ENCODE data around the gene SLC25A40.
"Not testable (repeated sequence)": the region's sequence is repeated elsewhere in the genome, so short reads cannot be mapped to it uniquely, and the experiment has no call there.

The SLC25A40 gene

GRCh38 chr7:87850836-87851593, 25.1 kb downstream of the SLC25A40 start:
- TF ChIP-seq CTCF (conservative IDR thresholded peaks at IDR 0.05; ENCODE audit: low read depth, low read length), result no peak
- H2AFZ ChIP-seq (ENCODE audit: low read depth), result no peak overlapping the region

GRCh38 chr7:87837597-87837996, 38.6 kb downstream of the SLC25A40 start:
- no peaks in the 10 kb centered on the region for H3K36me3 ChIP-seq (ENCODE audit: insufficient read depth)
- H3K79me2 ChIP-seq (ENCODE audit: insufficient read depth, low read depth), result no peaks in the 10 kb centered on the region
- H3K4me3 ChIP-seq (IDR thresholded peaks at IDR 0.05; ENCODE audit: insufficient read depth, low read depth, low read length), result no peak overlapping the region
- no peak overlapping the region for H3K4me2 ChIP-seq
- no peak overlapping the region for H3K9ac ChIP-seq
- no peaks in the 10 kb centered on the region for H3K27me3 ChIP-seq (ENCODE audit: insufficient read depth, low read depth)
- no peaks in the 10 kb centered on the region for H3K4me1 ChIP-seq (ENCODE audit: low read depth, poor library complexity, severe bottlenecking)
- H2AFZ ChIP-seq (ENCODE audit: low read depth), result no peak overlapping the region
- H4K20me1 ChIP-seq (ENCODE audit: insufficient read depth), result no peaks in the 10 kb centered on the region
- TF ChIP-seq CTCF (conservative IDR thresholded peaks at IDR 0.05; ENCODE audit: low read depth, low read length), result no peak
- no peak overlapping the region for H3K27ac ChIP-seq

More at GRCh38 chr7:87850836-87851593, 25.1 kb downstream of the SLC25A40 start:
- H3K9ac ChIP-seq, result no peak overlapping the region
- H3K4me3 ChIP-seq (IDR thresholded peaks at IDR 0.05; ENCODE audit: insufficient read depth, low read depth, low read length), result no peak overlapping the region
- H3K79me2 ChIP-seq (ENCODE audit: insufficient read depth, low read depth), result no peaks in the 10 kb centered on the region
- no peak overlapping the region for H3K4me2 ChIP-seq
- peaks cover 6% of the 10 kb centered on the region for H3K4me1 ChIP-seq (ENCODE audit: low read depth, poor library complexity, severe bottlenecking)
- no peak overlapping the region for H3K27ac ChIP-seq
- no peaks in the 10 kb centered on the region for H4K20me1 ChIP-seq (ENCODE audit: insufficient read depth)
- peaks cover 4% of the 10 kb centered on the region; the same call in 1 of the 2 replicates for H3K36me3 ChIP-seq (ENCODE audit: insufficient read depth)
- no peaks in the 10 kb centered on the region for H3K27me3 ChIP-seq (ENCODE audit: insufficient read depth, low read depth)

- Histone ChIP-seq H3K36me3 (ENCODE audit: insufficient read depth) (no peaks in the 10 kb centered on the region), H3K9ac (no peak overlapping the region), H3K4me2 (no peak overlapping the region), H3K4me3 (IDR thresholded peaks at IDR 0.05; ENCODE audit: insufficient read depth, low read depth, low read length) (no peak overlapping the region), H2AFZ (ENCODE audit: low read depth) (no peak overlapping the region), H3K4me1 (ENCODE audit: low read depth, poor library complexity, severe bottlenecking) (no peaks in the 10 kb centered on the region), H3K27me3 (ENCODE audit: insufficient read depth, low read depth) (no peaks in the 10 kb centered on the region), H3K79me2 (ENCODE audit: insufficient read depth, low read depth) (no peaks in the 10 kb centered on the region), H4K20me1 (ENCODE audit: insufficient read depth) (no peaks in the 10 kb centered on the region), H3K27ac (no peak overlapping the region)
- no peak for TF ChIP-seq CTCF (conservative IDR thresholded peaks at IDR 0.05; ENCODE audit: low read depth, low read length)
Measured at GRCh38 chr7:87833130-87833529, 43.0 kb downstream of the SLC25A40 start.

- Histone ChIP-seq H2AFZ (ENCODE audit: low read depth) (no peak overlapping the region), H3K36me3 (ENCODE audit: insufficient read depth) (no peaks in the 10 kb centered on the region), H4K20me1 (ENCODE audit: insufficient read depth) (no peaks in the 10 kb centered on the region), H3K4me3 (IDR thresholded peaks at IDR 0.05; ENCODE audit: insufficient read depth, low read depth, low read length) (no peak overlapping the region), H3K27me3 (ENCODE audit: insufficient read depth, low read depth) (no peaks in the 10 kb centered on the region), H3K9ac (no peak overlapping the region), H3K4me1 (ENCODE audit: low read depth, poor library complexity, severe bottlenecking) (no peaks in the 10 kb centered on the region), H3K79me2 (ENCODE audit: insufficient read depth, low read depth) (no peaks in the 10 kb centered on the region), H3K27ac (no peak overlapping the region), H3K4me2 (no peak overlapping the region)
- no peak for TF ChIP-seq CTCF (conservative IDR thresholded peaks at IDR 0.05; ENCODE audit: low read depth, low read length)
Measured at GRCh38 chr7:87831097-87831496, 45.1 kb downstream of the SLC25A40 start.

- H3K9ac ChIP-seq; H3K4me1 ChIP-seq (ENCODE audit: low read depth, poor library complexity, severe bottlenecking); H3K36me3 ChIP-seq (ENCODE audit: insufficient read depth); H3K27me3 ChIP-seq (ENCODE audit: insufficient read depth, low read depth); H3K79me2 ChIP-seq (ENCODE audit: insufficient read depth, low read depth); H3K4me2 ChIP-seq; H2AFZ ChIP-seq (ENCODE audit: low read depth); H3K4me3 ChIP-seq (IDR thresholded peaks at IDR 0.05; ENCODE audit: insufficient read depth, low read depth, low read length); H3K27ac ChIP-seq; H4K20me1 ChIP-seq (ENCODE audit: insufficient read depth): not testable (repeated sequence)
Measured at GRCh38 chr7:87828383-87828782, 47.8 kb downstream of the SLC25A40 start.

- H3K27me3 ChIP-seq (ENCODE audit: insufficient read depth, low read depth); H3K4me2 ChIP-seq; H3K27ac ChIP-seq; H3K4me3 ChIP-seq (IDR thresholded peaks at IDR 0.05; ENCODE audit: insufficient read depth, low read depth, low read length); H3K79me2 ChIP-seq (ENCODE audit: insufficient read depth, low read depth); H3K9ac ChIP-seq; H4K20me1 ChIP-seq (ENCODE audit: insufficient read depth); H3K4me1 ChIP-seq (ENCODE audit: low read depth, poor library complexity, severe bottlenecking); H2AFZ ChIP-seq (ENCODE audit: low read depth); H3K36me3 ChIP-seq (ENCODE audit: insufficient read depth): not testable (repeated sequence)
Measured at GRCh38 chr7:87825369-87825768, 50.8 kb downstream of the SLC25A40 start.

GRCh38 chr7:87822056-87822455, 54.1 kb downstream of the SLC25A40 start:
- H3K27me3 ChIP-seq (ENCODE audit: insufficient read depth, low read depth); H2AFZ ChIP-seq (ENCODE audit: low read depth); H3K4me2 ChIP-seq; H3K4me1 ChIP-seq (ENCODE audit: low read depth, poor library complexity, severe bottlenecking); H3K79me2 ChIP-seq (ENCODE audit: insufficient read depth, low read depth); H3K27ac ChIP-seq; H3K36me3 ChIP-seq (ENCODE audit: insufficient read depth); H3K4me3 ChIP-seq (IDR thresholded peaks at IDR 0.05; ENCODE audit: insufficient read depth, low read depth, low read length); H3K9ac ChIP-seq; H4K20me1 ChIP-seq (ENCODE audit: insufficient read depth): not testable (repeated sequence)
